Stimulated activated CD8-positive, alpha-beta memory T cell treated with anti-CD3 and anti-CD28 coated beads, Interleukin-12 subunit alpha, Interleukin-12 subunit beta, amount 100 ng/mL, for 4 hours (primary cell): ENCODE data around the gene TUB.

Source experiments
- DNase-seq: peaks from one replicate; pipeline ENCODE4 v3.0.0-alpha.2; 2020; ENCODE audit warnings: low read depth

Gene TUB

DNA sequence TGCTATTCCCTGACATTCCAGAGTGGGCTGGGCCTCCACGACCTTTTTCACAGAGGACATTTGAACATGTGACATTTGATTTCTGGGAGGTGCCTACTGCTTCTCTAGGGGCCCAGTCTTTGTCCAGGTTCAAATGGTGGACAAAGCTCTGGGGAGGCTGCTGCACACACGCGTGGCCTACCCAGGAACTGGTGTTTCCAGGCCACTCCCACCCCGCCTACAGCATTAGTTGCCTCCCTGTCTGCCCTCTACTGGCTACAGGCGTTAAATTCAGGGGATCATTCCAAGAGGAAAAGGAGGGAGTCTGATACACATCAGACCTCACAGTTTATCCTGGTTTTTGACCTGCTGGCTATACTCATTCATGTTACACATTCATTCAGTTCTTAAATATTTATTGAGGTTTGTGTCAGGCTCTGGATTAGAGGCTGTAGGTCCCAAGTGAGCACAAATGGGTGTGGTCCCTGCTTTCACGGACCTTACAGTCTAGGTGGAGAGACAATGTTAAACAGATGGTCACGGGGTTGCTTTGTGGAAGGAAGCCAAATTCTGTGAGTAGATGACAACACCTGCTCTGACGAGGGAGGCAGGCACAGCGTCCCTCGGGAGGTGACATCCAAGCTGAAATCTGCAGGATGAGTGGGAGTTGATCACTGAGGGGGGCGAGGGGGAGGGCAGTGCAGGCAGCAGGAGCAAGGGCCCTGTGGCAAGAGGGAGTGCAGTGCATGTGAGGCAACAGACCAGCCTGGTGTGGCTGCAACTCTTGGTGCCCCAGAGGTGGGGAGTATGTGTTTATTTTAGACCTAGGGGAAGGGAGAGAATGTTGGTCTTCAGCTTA, 11.8 kb downstream of the TUB start:
- DNase-seq: no peak

DNA sequence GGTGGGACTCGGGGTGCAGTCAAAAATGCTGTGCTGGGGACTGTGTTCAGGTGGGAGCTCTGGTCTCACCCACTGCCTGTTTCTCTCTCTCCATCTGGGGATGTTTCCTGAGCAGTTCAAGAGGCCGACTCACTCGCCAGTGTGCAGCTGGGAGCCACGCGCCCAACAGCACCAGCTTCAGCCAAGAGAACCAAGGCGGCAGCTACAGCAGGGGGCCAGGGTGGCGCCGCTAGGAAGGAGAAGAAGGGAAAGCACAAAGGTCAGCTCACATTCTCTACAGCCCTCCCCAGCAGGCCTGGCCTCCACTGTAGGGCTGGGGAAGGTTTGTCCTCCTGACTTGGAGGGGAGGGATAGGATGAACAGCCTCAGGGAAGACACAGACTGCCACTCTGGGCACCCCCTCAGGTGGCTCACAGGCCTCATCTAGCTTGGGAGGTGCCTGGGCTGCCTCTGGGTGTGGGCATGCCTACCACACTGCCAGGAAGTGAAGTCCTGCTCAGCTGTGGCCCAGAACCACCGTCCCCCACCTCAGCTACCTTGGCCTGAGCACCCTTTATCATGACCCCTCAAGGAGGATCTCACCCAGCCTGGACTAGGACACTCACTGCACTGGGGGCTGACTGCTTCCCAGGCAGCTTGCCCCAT, 13.0 kb downstream of the TUB start:
- DNase-seq: no peak

DNA sequence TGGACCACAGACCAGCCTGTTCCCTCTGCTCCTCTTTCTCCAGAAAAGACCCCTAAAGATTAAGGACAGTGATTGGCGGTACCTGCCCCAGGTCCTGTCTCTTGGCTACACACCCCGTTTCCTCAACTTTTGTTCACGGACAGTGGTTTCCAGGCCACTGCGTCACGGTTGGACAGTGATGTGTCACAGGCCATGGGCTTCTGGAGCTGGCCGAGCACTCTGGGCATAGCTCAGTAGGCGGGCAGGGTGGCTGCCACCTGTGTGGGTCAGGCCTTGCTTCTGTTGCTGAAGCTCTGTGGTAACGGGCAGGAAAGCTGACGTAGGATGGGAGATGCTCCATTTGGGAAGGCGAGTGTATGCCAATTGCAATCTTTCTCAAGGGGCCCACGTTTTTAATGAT, 13.6 kb downstream of the TUB start:
- no peak for DNase-seq

DNA sequence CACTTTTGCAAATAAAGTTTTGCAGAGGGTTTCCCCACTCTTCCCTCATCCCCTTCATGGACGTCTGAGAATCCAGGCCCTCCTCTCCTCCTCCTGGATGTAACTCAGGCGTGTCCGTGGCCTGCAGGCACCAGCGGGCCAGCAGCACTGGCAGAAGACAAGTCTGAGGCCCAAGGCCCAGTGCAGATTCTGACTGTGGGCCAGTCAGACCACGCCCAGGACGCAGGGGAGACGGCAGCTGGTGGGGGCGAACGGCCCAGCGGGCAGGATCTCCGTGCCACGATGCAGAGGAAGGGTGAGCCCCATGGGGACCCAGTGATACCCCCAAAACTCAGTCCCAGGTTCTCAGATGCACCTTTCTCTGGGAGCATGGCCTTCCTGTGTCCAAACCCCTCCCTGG, 14.4 kb downstream of the TUB start:
- no peak for DNase-seq

DNA sequence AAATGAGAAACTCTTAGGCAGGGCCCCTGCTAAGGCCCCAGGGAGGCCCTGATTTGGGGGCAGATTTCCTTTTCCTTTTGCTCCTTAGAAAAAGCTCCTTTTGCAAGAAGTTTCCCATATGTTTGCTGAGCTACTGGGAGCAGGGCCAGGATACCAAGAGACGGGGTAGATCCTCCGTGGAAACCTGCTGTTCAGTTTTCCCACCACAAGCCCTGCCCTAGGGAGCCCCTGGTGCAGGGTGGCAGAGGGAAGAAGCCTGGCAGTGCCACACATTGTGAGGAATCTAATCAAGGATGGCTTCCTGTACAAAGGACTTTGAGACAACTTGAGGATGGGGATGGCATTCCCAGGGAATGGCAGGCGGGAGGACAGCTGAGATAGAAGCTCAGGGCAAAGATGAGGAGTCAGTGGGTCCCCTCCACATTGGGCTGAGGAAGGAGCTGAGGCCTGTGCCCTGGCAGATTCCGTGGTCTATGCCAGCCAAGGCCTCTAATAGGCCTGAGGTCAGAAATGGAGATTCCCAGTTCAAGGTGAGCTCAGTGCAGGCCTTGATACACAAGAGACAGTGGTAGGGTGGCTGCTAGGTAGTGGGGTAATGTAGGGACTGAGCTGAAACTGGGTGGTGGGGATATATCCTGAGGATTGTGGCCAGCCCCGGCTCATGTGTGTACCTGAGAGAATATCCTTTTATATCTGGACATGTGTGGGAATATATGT, 15.0 kb downstream of the TUB start:
- no peak for DNase-seq

DNA sequence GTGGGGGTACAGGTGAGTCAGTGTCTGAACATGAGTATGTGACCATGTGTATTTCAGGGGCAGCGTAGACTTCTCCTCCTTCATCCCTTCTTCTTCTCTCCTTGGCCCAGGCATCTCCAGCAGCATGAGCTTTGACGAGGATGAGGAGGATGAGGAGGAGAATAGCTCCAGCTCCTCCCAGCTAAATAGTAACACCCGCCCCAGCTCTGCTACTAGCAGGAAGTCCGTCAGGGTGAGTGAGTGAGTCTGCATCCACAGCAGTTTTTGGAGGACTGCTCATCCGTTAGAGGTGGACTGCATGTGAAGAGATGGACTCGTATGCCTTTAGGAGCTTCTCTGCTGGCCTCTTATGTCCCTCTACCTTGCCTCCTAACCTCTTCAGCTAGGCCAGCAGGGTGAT, 15.6 kb downstream of the TUB start:
- no peak for DNase-seq

DNA sequence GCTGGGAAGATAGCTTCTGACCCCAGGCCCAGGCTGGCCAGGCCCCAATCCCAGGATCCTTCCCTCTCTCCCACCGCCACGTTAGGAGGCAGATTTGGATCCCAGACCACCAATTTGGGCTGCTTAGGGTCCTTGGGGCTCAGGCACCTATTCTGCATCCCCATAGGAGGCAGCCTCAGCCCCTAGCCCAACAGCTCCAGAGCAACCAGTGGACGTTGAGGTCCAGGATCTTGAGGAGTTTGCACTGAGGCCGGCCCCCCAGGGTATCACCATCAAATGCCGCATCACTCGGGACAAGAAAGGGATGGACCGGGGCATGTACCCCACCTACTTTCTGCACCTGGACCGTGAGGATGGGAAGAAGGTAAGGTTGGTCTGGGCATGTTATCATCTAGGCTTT, 16.1 kb downstream of the TUB start:
- DNase-seq: no peak

DNA sequence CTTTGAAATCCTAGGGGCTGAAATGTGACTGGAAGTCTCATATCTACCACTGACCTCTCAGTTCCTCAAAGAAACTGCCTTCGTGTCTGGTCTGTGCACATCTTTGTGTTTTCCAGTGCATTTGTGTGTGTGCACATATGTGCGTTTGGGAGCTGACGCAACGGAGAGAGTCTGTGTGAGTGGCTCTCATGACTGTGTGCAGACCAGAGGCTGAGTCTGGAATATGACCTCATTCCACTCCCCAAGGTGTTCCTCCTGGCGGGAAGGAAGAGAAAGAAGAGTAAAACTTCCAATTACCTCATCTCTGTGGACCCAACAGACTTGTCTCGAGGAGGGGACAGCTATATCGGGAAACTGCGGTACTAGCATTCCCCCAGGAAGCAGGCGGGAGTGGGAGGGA, 16.5 kb downstream of the TUB start:
- DNase-seq: no peak

DNA sequence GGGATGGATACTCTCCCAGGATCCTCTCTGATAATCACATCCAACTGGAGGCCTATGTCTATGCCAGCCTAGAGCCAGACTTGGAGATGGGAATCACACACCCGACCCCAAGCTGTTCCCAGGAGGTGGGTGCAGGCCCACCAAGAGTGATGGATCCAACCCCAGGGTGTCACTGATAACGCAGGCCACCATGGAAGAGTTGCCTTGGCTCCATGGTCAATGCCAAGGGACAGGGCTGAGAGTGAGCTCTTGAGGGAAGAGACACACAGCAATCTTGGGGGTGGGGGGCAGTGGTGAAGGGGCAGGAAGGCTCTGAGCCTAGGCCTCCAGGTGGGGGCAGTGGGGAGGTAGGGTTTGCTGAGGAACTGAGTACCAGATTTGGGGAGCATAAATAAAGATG, 16.9 kb downstream of the TUB start:
- DNase-seq: no peak

DNA sequence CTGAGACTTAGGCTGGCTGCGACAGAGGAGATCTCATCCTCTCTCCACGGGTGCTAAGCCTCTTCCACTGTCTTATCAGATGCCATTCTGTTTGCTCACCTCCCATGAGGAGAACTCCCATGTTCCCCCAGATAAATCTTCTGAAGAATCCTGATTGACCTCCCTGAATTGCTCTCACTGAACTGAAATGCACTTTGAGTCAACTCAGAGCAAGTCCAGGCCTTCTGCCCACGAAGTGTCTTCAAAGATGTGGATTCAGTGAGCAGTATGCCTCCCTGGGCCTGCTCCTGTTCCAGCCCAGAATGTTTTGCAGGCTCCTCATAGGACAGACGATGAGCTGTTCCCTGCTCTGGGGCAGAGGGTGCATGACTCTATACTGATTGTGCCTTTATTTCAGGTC, 17.4 kb downstream of the TUB start:
- no peak for DNase-seq

DNA sequence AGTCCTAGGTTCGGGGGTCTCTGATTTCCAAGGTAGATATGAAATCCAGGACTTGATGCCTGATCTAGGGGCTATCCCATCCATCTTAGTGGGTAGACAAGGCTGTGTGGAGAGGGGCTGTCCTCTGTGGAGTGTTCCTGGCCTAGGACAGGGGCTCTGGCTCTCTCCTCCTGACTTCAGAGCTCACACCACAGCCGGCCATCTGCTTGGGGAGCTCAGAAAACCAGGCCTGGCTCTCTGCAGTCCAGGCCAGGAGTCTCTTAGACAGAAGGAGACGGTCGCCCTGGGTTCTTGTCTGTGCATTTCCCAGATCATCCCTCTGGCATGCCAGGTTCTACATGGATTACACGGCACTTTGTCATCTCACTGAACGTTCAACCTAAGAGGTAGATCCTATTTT, 17.9 kb downstream of the TUB start:
- DNase-seq: no peak

DNA sequence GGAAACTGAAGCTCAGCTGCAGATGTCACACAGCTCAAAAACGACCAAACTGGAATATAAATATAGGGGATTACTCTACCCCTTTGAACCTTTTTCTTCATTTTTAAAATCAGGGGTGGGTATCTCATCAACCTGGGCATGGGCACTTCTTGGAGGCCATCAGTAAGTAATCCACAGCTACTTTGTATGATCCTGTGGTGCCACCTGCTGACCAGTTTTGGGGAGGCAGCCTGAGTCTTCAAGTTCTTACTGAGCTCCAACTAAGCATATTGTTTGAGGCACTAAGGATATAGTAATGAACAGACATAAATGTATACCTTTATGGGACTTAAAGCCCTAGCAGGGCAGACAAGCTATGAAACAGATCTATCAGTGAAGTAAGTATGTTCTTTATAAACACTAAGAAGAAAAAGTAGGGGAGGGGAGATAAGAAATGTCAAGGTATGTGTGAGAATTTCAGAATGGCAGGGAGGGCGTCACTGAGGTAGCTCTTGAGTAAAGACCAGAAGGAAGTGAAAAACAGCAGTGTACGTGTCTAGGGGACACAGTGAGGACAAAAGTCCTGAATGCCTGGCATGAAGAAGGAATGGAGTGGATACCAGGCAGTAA, 18.4 kb downstream of the TUB start:
- peak; percentile 28 for DNase-seq

DNA sequence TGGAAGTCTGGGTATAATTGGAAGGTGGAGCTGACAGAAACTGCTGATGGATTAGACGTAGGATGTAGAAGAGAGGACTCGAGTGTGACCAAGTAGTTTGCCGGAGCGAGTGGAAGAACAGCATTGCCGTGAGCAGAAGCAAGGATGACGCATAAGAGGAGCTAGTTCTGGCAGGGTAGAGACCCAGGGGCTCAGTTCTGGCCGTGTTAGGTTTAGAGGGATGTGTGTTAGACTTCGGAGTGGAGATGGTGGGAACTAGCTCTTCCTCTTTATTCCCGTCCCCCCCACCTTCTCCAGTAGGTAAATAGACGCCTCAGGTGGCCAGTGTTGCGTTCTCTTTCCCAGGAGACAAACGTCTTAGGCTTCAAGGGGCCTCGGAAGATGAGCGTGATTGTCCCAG, 19.1 kb downstream of the TUB start:
- DNase-seq: no peak

DNA sequence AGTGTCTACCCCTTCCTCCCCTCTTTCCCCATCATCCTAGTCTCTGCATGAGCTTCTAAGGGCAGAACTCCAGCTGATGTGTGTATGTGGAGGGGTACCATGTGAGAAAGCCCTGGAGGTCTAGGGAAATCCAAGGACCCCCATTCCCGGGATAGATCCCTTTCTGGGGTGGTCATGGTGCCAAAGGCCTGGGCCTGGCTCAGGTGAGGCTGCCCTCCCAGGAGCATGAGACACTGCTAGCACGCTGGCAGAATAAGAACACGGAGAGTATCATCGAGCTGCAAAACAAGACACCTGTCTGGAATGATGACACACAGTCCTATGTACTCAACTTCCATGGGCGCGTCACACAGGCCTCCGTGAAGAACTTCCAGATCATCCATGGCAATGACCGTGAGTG, 19.6 kb downstream of the TUB start:
- DNase-seq: no peak

DNA sequence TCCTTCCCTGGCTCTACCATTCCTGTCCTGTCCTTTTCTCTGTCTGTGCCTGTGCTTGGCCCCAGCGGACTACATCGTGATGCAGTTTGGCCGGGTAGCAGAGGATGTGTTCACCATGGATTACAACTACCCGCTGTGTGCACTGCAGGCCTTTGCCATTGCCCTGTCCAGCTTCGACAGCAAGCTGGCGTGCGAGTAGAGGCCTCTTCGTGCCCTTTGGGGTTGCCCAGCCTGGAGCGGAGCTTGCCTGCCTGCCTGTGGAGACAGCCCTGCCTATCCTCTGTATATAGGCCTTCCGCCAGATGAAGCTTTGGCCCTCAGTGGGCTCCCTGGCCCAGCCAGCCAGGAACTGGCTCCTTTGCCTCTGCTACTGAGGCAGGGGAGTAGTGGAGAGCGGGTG, 20.4 kb downstream of the TUB start:
- DNase-seq: no peak

DNA sequence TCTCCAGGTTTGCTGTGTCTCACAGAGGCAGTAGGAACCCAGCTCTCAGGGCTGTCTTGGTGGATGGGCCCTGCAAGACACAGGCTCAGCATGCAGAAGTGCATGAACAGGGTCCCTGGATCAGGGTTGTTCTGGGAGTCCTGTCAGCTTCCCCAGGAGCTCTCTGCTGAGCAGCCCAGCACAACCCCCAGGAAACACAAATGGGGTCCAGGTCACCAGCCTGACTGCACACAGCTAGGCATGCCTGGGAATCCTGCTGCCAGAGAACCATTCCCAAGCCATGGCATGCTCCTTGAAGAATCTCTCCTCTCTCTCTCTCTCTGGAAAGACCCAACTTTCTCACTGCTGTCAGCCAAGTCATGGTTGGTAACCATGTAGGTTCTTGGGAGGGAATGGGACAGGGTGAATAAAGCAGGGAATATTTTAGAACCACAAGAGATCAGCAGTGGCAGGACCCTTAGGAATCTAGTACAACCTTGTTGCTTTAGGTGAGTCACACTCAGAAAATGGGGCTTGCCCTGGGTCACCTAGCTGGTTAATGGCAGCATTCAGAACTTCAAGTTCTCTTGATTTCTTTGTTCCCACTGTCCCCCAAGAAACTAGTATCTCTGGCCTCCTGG, 21.4 kb downstream of the TUB start:
- no peak for DNase-seq

DNA sequence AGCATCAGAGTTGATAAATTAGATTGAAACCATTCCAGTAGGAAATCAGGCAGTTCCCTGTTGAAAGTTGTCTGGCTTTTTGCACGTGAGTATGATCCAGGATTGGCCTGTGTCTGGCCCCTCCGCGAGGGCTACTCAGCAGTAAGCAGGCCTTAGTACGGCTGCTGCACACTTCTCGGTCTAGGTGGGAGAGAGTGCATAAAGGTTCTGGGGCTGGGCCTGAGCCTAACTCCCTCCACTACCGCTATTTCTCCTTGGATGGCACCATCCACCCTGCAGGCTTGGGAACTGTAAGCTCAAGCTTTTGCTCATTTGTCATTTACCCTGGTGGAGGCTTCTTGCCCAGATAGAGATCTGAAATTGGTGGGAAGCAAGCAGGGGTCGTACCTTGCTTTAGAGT, 22.0 kb downstream of the TUB start:
- DNase-seq: no peak

DNA sequence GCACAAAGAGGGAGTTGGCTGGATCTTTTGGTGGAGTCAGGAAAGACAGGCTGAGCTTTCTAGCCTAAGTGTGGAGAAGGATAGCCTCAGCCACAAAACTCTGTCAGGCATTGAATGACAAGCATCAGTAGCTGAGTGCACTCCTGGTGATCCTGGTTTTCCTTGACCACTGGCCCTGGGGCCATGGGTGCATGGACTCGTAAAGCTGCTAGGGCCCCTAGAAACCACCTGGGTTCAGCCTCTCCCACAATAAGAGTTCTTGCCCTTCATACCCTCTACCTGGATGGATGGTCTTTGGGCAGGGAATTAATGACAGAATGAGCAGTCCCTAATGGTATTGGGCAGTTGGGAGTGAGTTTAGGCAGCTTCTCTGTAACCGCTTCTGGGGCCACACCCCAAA, 22.9 kb downstream of the TUB start:
- no peak for DNase-seq

DNA sequence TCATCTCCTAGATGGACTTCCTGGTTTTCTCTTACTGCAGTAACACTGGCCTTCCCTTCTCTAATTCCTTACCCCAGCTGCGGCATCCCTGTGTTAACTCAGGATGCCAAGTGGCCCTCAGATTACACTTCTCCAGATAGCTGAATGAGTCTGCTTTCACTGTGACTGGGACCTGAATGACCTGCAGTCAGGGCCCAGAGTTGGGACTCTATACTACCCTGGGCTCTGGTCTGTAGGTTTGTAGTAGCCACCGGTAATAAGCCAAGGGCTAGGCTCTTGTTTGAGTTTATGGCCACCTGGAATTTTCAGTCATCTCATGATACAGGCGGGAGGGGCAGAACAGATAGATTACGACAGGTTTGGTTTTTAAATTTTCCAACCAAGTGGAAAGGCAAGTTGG, 24.1 kb downstream of the TUB start:
- DNase-seq: no peak

DNA sequence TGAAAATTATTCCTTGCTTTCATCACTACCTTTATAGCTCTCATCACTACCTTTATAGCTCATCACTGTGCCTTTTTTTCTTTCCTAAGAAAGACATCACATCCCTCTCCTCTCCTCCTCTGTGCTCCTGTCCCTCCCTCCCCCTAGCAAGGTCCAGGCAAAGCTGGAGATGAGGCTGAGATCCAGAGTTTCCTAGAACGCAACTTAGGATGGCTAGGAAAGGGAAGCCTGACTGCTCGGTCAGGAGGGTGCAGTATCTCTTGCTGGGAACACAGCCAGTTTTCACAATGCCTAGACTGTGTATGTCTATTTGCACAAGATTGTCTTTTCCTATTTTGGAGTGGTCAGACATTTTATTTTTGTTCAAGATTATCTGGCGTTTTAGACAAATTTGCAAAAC, 24.7 kb downstream of the TUB start:
- DNase-seq: no peak

DNA sequence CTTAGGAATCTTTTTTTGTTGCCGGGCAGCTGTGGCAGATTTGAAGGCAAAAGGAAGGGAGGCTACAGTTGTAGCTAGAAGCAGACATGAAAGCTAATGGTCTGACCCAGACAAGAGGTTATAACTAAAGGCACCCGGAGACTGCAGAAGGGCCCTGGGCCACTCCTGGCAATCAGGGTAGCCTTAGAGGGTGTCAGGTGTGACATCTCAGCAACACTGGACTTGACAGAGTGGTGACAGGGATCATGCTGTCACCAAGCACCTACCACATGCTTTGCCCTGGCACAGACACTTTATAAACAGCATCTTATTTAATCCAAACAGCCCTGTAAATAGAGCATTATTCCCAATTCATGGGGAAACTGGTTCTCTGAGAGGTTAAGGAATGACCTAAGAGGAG, 25.7 kb downstream of the TUB start:
- no peak for DNase-seq

DNA sequence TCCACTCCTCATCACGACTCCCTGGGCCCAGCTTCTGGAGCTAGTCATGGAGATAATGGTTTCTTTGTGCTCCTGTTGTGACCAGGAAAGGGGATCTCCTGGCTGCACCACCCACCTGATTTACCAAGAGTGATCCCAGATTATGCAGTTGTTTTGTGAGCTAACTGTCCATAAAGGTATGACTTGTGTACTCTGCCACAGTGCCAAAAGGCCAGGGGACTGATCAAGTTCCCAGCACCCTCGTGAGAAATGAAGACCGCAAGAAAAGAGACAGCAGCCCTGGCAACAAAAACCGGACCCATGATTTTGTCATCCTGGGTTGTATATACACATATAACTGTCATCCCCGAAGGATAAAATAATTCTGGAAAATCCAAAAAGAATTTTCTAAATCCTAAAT, 26.6 kb downstream of the TUB start:
- DNase-seq: no peak

DNA sequence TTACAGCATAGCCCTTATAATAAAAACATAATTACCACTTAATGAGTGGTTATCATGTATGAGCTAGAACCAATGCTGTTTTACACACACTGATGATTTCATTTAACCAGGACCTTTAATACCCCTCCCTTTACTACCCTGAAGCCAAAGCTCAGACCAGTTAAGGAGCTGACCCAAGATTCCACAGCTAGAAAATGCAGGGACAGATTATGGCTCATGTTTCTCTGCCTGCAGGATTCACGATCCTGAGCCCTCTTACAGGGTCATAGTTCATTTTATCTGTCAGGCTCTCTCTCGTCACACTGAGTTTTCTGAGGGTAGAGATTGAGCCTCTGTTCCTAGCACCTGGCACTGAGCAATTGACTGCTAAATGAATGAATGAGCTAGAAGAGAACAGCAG, 27.4 kb downstream of the TUB start:
- no peak for DNase-seq
